IMR-90 (cell line): Measurements from ENCODE around the gene MAP3K3. TPM values are rescaled to one million over a fixed set of nuclear protein-coding genes. Genes with fewer than 3 reads are reported as not detected.

Source experiments
- ATAC-seq: fragments of 200-7000 bp; cut with Tn5 transposase; 2 replicates; pipeline ENCODE4 v1.9.1; 2020; ENCODE audit warnings: low read depth, mild to moderate bottlenecking, moderate library complexity
- BruUV-seq: library from RNA; stranded (reverse); fragments of 400-500 nt; replicated peaks from 2 replicates; lab custom pipeline; 2021; lab: Mats Ljungman, UMichigan
- CTCF ChIA-PET: fragments of 300-600 bp; formaldehyde crosslinking; extraction: SDS; loops from one replicate; lab custom pipeline; 2021; ENCODE audit warnings: antibody characterized with exemption; lab: Yijun Ruan, JAX
- POLR2A ChIA-PET: fragments of 300-600 bp; sonication (Branson Sonifier 250); formaldehyde crosslinking; loops from one replicate; lab custom pipeline; 2022; ENCODE audit warnings: antibody characterized with exemption; ENCODE audit not compliant: unreplicated experiment; lab: Charles Lee
- DNase-seq: peaks from one replicate; pipeline ENCODE4 v3.0.0; 2013
- H2AFZ ChIP-seq: replicated peaks from 2 replicates; pipeline ENCODE3; 2013; ENCODE audit warnings: low read length, mild to moderate bottlenecking; ENCODE audit not compliant: poor library complexity
- H2AK5ac ChIP-seq: 2 replicates; pipeline ENCODE4 v1.6.1; 2013; ENCODE audit warnings: low read depth, low read length, inconsistent platforms
- H2AK9ac ChIP-seq: replicated peaks from 2 replicates; pipeline ENCODE3; 2013; ENCODE audit warnings: mild to moderate bottlenecking, low read depth, low read length, moderate library complexity; ENCODE audit not compliant: poor library complexity
- H2BK120ac ChIP-seq: 2 replicates; pipeline ENCODE4 v1.6.1; 2013; ENCODE audit warnings: low read depth, low read length, inconsistent platforms
- H2BK15ac ChIP-seq: 3 replicates; pipeline ENCODE4 v1.6.1; 2013; ENCODE audit warnings: low read depth, low read length, inconsistent platforms
- H2BK20ac ChIP-seq: 2 replicates; pipeline ENCODE4 v1.6.1; 2013; ENCODE audit warnings: low read depth, mild to moderate bottlenecking, inconsistent platforms, low read length, moderate library complexity
- H2BK5ac ChIP-seq: 2 replicates; pipeline ENCODE4 v1.6.1; 2013; ENCODE audit warnings: mild to moderate bottlenecking, low read depth, low read length, inconsistent platforms; ENCODE audit not compliant: poor library complexity, severe bottlenecking
- H3K14ac ChIP-seq: replicated peaks from 2 replicates; pipeline ENCODE4 v1.6.1; 2013; ENCODE audit warnings: low read depth, low read length, inconsistent platforms
- H3K18ac ChIP-seq: 2 replicates; pipeline ENCODE4 v1.6.1; 2013; ENCODE audit warnings: low read depth, low read length, control low read depth
- H3K23ac ChIP-seq: 2 replicates; pipeline ENCODE4 v1.6.1; 2013; ENCODE audit warnings: low read depth, low read length, inconsistent platforms
- H3K27ac ChIP-seq: 2 replicates; pipeline ENCODE4 v1.5.1; 2013; ENCODE audit warnings: mild to moderate bottlenecking, control low read depth, low read length; ENCODE audit not compliant: insufficient read depth
- H3K27me3 ChIP-seq: 2 replicates; pipeline ENCODE4 v1.6.1; 2013; ENCODE audit warnings: low read length; ENCODE audit not compliant: control insufficient read depth, insufficient read depth
- H3K36me3 ChIP-seq: 2 replicates; pipeline ENCODE4 v1.6.1; 2013; ENCODE audit warnings: low read length, mixed read lengths; ENCODE audit not compliant: control insufficient read depth, insufficient read depth
- H3K4ac ChIP-seq: 2 replicates; pipeline ENCODE4 v1.6.1; 2013; ENCODE audit warnings: low read depth, low read length, inconsistent platforms
- H3K4me1 ChIP-seq: 2 replicates; pipeline ENCODE4 v1.6.1; 2013; ENCODE audit warnings: low read length, mixed read lengths; ENCODE audit not compliant: control insufficient read depth, insufficient read depth
- H3K4me2 ChIP-seq: 2 replicates; pipeline ENCODE4 v1.6.1; 2013; ENCODE audit warnings: low read depth, mild to moderate bottlenecking, control low read depth, low read length, moderate library complexity
- H3K4me3 ChIP-seq: 2 replicates; pipeline ENCODE4 v1.5.1; 2013; ENCODE audit warnings: low read depth, mild to moderate bottlenecking, control low read depth, low read length, moderate library complexity; ENCODE audit not compliant: insufficient read depth
- H3K56ac ChIP-seq: 2 replicates; pipeline ENCODE4 v1.6.1; 2013; ENCODE audit warnings: low read length, inconsistent platforms; ENCODE audit not compliant: insufficient read depth; ENCODE audit errors: extremely low read depth
- H3K79me1 ChIP-seq, 2 experiments: 2 replicates each; pipeline ENCODE4 v1.6.1; 2013; ENCODE audit warnings: low read length in 2 of 2, inconsistent platforms in 1 of 2, low read depth in 1 of 2
- H3K9ac ChIP-seq: 2 replicates; pipeline ENCODE4 v1.6.1; 2013; ENCODE audit warnings: low read depth, low read length, control low read depth
- H3K9me1 ChIP-seq: 2 replicates; pipeline ENCODE4 v1.6.1; 2013; ENCODE audit warnings: low read length, inconsistent platforms; ENCODE audit not compliant: insufficient read depth
- H3K9me3 ChIP-seq: 2 replicates; pipeline ENCODE4 v1.6.1; 2013; ENCODE audit warnings: low read length; ENCODE audit not compliant: control insufficient read depth, insufficient read depth
- H4K20me1 ChIP-seq: 2 replicates; pipeline ENCODE4 v1.6.1; 2013; ENCODE audit warnings: low read length, inconsistent platforms; ENCODE audit not compliant: insufficient read depth
- H4K5ac ChIP-seq: 2 replicates; pipeline ENCODE4 v1.6.1; 2013; ENCODE audit warnings: mild to moderate bottlenecking, low read depth, low read length, control low read depth
- H4K8ac ChIP-seq, 2 experiments: 2 replicates each; pipeline ENCODE4 v1.6.1; 2013; ENCODE audit warnings: low read depth in 2 of 2, low read length in 2 of 2, control low read depth in 1 of 2, inconsistent platforms in 1 of 2
- H4K91ac ChIP-seq: 2 replicates; pipeline ENCODE4 v1.6.1; 2013; ENCODE audit warnings: low read depth, low read length, inconsistent platforms; ENCODE audit not compliant: insufficient read depth
- CTCF ChIP-seq: conservative IDR thresholded peaks from 2 replicates; pipeline ENCODE4 v1.5.1; 2012; ENCODE audit warnings: mild to moderate bottlenecking, low read depth, low read length, improper control_type of control experiment
- MAFK ChIP-seq: IDR thresholded peaks from 2 replicates; pipeline ENCODE4 v1.6.1; 2012; ENCODE audit warnings: low read depth, low read length, improper control_type of control experiment
- RAD21 ChIP-seq: IDR thresholded peaks from 2 replicates; pipeline ENCODE4 v1.6.1; 2012; ENCODE audit warnings: low read length, improper control_type of control experiment
- WGBS, 2 experiments: methylation state at CpG; one replicate each; pipeline versions ENCODE4 v1.1.5 to v1.1.7; 2013; ENCODE audit warnings: missing lambda C conversion rate in 2 of 2; ENCODE audit not compliant: insufficient read length in 1 of 2; ENCODE audit errors: extremely low coverage in 2 of 2; 5-methylcytosine and 5-hydroxymethylcytosine counted together
- dilution Hi-C: fragments of 300-500 bp; cut with HindIII; formaldehyde crosslinking; loops from one replicate; pipeline ENCODE4 v1.14.3; 2018; ENCODE audit warnings: low sequenced_read_pairs; ENCODE audit not compliant: unreplicated experiment
- in situ Hi-C: fragments of 300-500 bp; cut with MboI; formaldehyde crosslinking; loops from 3 replicates; pipeline ENCODE4 v1.14.3; 2019; ENCODE audit warnings: low sequenced_read_pairs, inconsistent platforms, mixed read lengths
- intact Hi-C: fragments of 100-400 bp; cut with micrococcal nuclease; formaldehyde crosslinking; loops from 2 replicates; pipeline ENCODE4 v1.10.0; 2022
- polyA plus RNA-seq, 3 experiments: library from polyadenylated mRNA; depleted of rRNA; stranded (reverse); fragments of >200 nt; gene quantifications; 2 replicates each; pipeline ENCODE4 v1.2.3, GENCODE V29; 2012; ENCODE audit warnings: low replicate concordance in 1 of 3
- total RNA-seq: library from RNA; depleted of rRNA; stranded (reverse); fragments of >200 nt; gene quantifications from 2 replicates; pipeline ENCODE4 v1.2.3, GENCODE V29; 2012

MAP3K3 gene
- total and polyA plus RNA-seq, 2 of the 4 experiments (the other 2 are of a cell fraction), result 19.1 to 25.6 TPM

GRCh38 chr17:63679214-63679613 lies 57.0 kb downstream of the MAP3K3 start:
- H3K4me2 ChIP-seq, result no peak overlapping the region
- DNase-seq (no peak), ATAC-seq (no peak)
- WGBS, 2 experiments, result 100% methylated on average over 1 of the region's 5 CpGs; no CpG with 5 or more reads in 1 of the 2 experiments
- no peak overlapping the region for H2BK15ac ChIP-seq
- H3K27me3 ChIP-seq, result no peaks in the 10 kb centered on the region
- H3K9me3 ChIP-seq, result no peaks in the 10 kb centered on the region
- ChIA-PET CTCF (no interaction called here), POLR2A (no interaction called here)
- peaks cover 8% of the 10 kb centered on the region for H3K36me3 ChIP-seq
- BruUV-seq, result no TSS peak
- no peak overlapping the region for H2AFZ ChIP-seq
- H2BK20ac ChIP-seq, result no peak overlapping the region
- H3K56ac ChIP-seq, result no peak overlapping the region
- intact Hi-C loops (loop anchor here (5.0 kb wide), 1 partner anchor 52 kb away; no protein-coding TSS in a partner anchor), in situ Hi-C loops (no loop called here), dilution Hi-C loops (no loop called here)
- H3K4me3 ChIP-seq, result no peak overlapping the region
- peaks cover 3% of the 10 kb centered on the region; the same call in 1 of the 2 replicates for H4K20me1 ChIP-seq
- H4K5ac ChIP-seq, result no peak overlapping the region
- no peak overlapping the region for H3K9ac ChIP-seq
- no peak overlapping the region for H3K4ac ChIP-seq
- no peak overlapping the region for H2BK120ac ChIP-seq
- no peak overlapping the region for H2AK5ac ChIP-seq
- no peaks in the 10 kb centered on the region for H3K9me1 ChIP-seq
- no peak overlapping the region for H3K27ac ChIP-seq
- TF ChIP-seq RAD21 (no peak), MAFK (no peak), CTCF (no peak)
- H2AK9ac ChIP-seq, result no peak overlapping the region
- no peak overlapping the region for H4K8ac ChIP-seq
- H3K18ac ChIP-seq, result no peak overlapping the region
- no peak overlapping the region for H3K23ac ChIP-seq
- H3K4me1 ChIP-seq, result peaks cover 10% of the 10 kb centered on the region
- H3K14ac ChIP-seq, result no peak overlapping the region
- H2BK5ac ChIP-seq, result no peak overlapping the region
- H3K79me1 ChIP-seq, result peaks cover 0 to 3% of the 10 kb centered on the region in 2 experiments; a peak in 1 of 4 replicates
- no peak overlapping the region for H4K91ac ChIP-seq
